NB4 (cell line): ENCODE results near the gene QSOX2.

ENCODE experiments used
- MYC ChIP-seq: IDR thresholded peaks from 2 replicates; pipeline ENCODE4 v1.6.1; 2011; ENCODE audit warnings: low read depth, low read length
- POLR2A ChIP-seq: IDR thresholded peaks from 2 replicates; pipeline ENCODE4 v1.6.1; 2011; ENCODE audit warnings: mild to moderate bottlenecking; ENCODE audit not compliant: insufficient read length; ENCODE audit errors: extremely low read depth
- TF ChIP-seq, protein P1 (sequence below): IDR thresholded peaks from one replicate; pipeline ENCODE4 v1.5.1; 2012; ENCODE audit warnings: low read depth, low read length
- TF ChIP-seq, protein P2 (sequence below): IDR thresholded peaks from 2 replicates; pipeline ENCODE4 v1.6.1; 2011; ENCODE audit warnings: low read depth, low read length

GRCh38 chr9:136196404-136197083 is 49.1 kb downstream of the QSOX2 start:
- TF ChIP-seq, protein P1, sequence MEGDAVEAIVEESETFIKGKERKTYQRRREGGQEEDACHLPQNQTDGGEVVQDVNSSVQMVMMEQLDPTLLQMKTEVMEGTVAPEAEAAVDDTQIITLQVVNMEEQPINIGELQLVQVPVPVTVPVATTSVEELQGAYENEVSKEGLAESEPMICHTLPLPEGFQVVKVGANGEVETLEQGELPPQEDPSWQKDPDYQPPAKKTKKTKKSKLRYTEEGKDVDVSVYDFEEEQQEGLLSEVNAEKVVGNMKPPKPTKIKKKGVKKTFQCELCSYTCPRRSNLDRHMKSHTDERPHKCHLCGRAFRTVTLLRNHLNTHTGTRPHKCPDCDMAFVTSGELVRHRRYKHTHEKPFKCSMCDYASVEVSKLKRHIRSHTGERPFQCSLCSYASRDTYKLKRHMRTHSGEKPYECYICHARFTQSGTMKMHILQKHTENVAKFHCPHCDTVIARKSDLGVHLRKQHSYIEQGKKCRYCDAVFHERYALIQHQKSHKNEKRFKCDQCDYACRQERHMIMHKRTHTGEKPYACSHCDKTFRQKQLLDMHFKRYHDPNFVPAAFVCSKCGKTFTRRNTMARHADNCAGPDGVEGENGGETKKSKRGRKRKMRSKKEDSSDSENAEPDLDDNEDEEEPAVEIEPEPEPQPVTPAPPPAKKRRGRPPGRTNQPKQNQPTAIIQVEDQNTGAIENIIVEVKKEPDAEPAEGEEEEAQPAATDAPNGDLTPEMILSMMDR, result no peak
- TF ChIP-seq, protein P2, sequence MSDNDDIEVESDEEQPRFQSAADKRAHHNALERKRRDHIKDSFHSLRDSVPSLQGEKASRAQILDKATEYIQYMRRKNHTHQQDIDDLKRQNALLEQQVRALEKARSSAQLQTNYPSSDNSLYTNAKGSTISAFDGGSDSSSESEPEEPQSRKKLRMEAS, result no peak
- no peak for TF ChIP-seq MYC
- no peak for TF ChIP-seq POLR2A
